AML-193 (cell line): ENCODE results near the gene SHTN1.

ENCODE experiments used
- DNase-seq, 2 experiments: peaks; one replicate each; lab custom pipeline; 2025; lab: John Stamatoyannopoulos, UW

Gene SHTN1

GRCh38 chr10:116915340-116915739 lies 89.6 kb downstream of the SHTN1 start:
- DNase-seq, result no peak

- no peak for DNase-seq
Measured at GRCh38 chr10:116913695-116914094, 91.3 kb downstream of the SHTN1 start.

- no peak for DNase-seq
Measured at GRCh38 chr10:116912162-116912561, 92.8 kb downstream of the SHTN1 start.

GRCh38 chr10:116910910-116911309 lies 94.1 kb downstream of the SHTN1 start:
- no peak for DNase-seq

- DNase-seq, result no peak
Measured at GRCh38 chr10:116909307-116909706, 95.7 kb downstream of the SHTN1 start.

GRCh38 chr10:116907245-116907987 lies 97.6 kb downstream of the SHTN1 start:
- DNase-seq, result no peak

- DNase-seq, result no peak
Measured at GRCh38 chr10:116905845-116906210, 99.2 kb downstream of the SHTN1 start.

- no peak for DNase-seq
Measured at GRCh38 chr10:116899626-116900025, 105.4 kb downstream of the SHTN1 start.

- DNase-seq, result no peak
Measured at GRCh38 chr10:116893686-116894037, 111.3 kb downstream of the SHTN1 start.

- DNase-seq, result no peak
Measured at GRCh38 chr10:116892907-116893685, 111.9 kb downstream of the SHTN1 start.

GRCh38 chr10:116891208-116891607 lies 113.8 kb downstream of the SHTN1 start:
- DNase-seq, result no peak

- DNase-seq, result no peak
Measured at GRCh38 chr10:116889066-116889465, 115.9 kb downstream of the SHTN1 start.

- no peak for DNase-seq
Measured at GRCh38 chr10:116888380-116889055, 116.5 kb downstream of the SHTN1 start.

- DNase-seq, result no peak
Measured at GRCh38 chr10:116886772-116887171, 118.2 kb downstream of the SHTN1 start.

GRCh38 chr10:116882639-116883038 lies 122.3 kb downstream of the SHTN1 start:
- DNase-seq, result no peak

GRCh38 chr10:116880716-116881482 lies 124.1 kb downstream of the SHTN1 start:
- no peak for DNase-seq

- DNase-seq, result no peak
Measured at GRCh38 chr10:116879817-116880216, 125.2 kb downstream of the SHTN1 start.

GRCh38 chr10:116878123-116878522 lies 126.9 kb downstream of the SHTN1 start:
- DNase-seq, result no peak

- DNase-seq, result no peak
Measured at GRCh38 chr10:116877391-116877790, 127.6 kb downstream of the SHTN1 start.

GRCh38 chr10:116875897-116876296 lies 129.1 kb downstream of the SHTN1 start:
- no peak for DNase-seq

GRCh38 chr10:116873134-116873533 lies 131.9 kb downstream of the SHTN1 start:
- DNase-seq, result no peak

- DNase-seq, result no peak
Measured at GRCh38 chr10:116870949-116871348, 134.0 kb downstream of the SHTN1 start.
